Brain microvascular endothelial cell (primary cell): ENCODE data around the gene RIT2.

Source experiments
- DNase-seq: peaks from one replicate; pipeline ENCODE4 v3.0.0-alpha.2; 2020
- H3K27ac ChIP-seq: fragments of 250-450 bp; sonication (Bioruptor Pico); 2 replicates; pipeline ENCODE4 v1.5.1; 2020; ENCODE audit warnings: mild to moderate bottlenecking, moderate library complexity
- H3K27me3 ChIP-seq: fragments of 250-450 bp; sonication (Bioruptor Pico); replicated peaks from 2 replicates; pipeline ENCODE4 v1.5.1; 2020; ENCODE audit warnings: mild to moderate bottlenecking
- H3K36me3 ChIP-seq: fragments of 250-450 bp; sonication (Bioruptor Pico); replicated peaks from 2 replicates; pipeline ENCODE4 v1.5.1; 2020; ENCODE audit warnings: mild to moderate bottlenecking
- H3K4me3 ChIP-seq: 2 replicates; pipeline ENCODE4 v1.5.1; 2011; ENCODE audit warnings: low read depth, mild to moderate bottlenecking, control low read depth, low read length, moderate library complexity
- in situ Hi-C: cut with HindIII; loops from 2 replicates; pipeline ENCODE4 v1.10.0; 2017; ENCODE audit warnings: low sequenced_read_pairs, low pct_ligation_motif_present
- TF ChIP-seq, protein P1 (sequence below): IDR thresholded peaks from 2 replicates; pipeline ENCODE4 v1.5.1; 2011; ENCODE audit warnings: low read depth, mild to moderate bottlenecking, moderate library complexity, low read length, control low read depth, inconsistent platforms; ENCODE audit errors: missing control alignments

Gene RIT2

DNA sequence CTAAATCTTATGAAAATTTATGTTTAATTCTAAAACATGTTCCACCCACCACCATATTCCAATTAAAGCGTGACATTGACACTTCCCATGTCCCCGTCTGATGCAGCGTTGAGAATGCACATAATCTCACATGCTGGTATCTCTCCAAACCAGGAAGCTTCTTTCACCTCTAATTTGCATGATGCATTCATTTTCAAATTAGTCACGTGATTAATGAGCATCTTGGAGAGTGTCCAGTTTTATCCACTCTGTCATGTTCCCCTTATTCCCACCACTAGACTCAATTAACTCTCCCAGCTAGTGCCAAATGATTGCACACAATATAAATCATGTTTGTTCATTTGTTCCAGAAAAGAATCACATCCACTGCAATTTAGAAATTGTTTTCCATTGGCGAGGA is 105.8 kb downstream of the RIT2 start:
- no peak overlapping the region for H3K4me3 ChIP-seq
- H3K27ac ChIP-seq: no peak overlapping the region
- H3K27me3 ChIP-seq: no peaks in the 10 kb centered on the region
- no peaks in the 10 kb centered on the region for H3K36me3 ChIP-seq
- in situ Hi-C loops: no loop called here
- DNase-seq: no peak
- TF ChIP-seq, protein P1, sequence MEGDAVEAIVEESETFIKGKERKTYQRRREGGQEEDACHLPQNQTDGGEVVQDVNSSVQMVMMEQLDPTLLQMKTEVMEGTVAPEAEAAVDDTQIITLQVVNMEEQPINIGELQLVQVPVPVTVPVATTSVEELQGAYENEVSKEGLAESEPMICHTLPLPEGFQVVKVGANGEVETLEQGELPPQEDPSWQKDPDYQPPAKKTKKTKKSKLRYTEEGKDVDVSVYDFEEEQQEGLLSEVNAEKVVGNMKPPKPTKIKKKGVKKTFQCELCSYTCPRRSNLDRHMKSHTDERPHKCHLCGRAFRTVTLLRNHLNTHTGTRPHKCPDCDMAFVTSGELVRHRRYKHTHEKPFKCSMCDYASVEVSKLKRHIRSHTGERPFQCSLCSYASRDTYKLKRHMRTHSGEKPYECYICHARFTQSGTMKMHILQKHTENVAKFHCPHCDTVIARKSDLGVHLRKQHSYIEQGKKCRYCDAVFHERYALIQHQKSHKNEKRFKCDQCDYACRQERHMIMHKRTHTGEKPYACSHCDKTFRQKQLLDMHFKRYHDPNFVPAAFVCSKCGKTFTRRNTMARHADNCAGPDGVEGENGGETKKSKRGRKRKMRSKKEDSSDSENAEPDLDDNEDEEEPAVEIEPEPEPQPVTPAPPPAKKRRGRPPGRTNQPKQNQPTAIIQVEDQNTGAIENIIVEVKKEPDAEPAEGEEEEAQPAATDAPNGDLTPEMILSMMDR: no peak

DNA sequence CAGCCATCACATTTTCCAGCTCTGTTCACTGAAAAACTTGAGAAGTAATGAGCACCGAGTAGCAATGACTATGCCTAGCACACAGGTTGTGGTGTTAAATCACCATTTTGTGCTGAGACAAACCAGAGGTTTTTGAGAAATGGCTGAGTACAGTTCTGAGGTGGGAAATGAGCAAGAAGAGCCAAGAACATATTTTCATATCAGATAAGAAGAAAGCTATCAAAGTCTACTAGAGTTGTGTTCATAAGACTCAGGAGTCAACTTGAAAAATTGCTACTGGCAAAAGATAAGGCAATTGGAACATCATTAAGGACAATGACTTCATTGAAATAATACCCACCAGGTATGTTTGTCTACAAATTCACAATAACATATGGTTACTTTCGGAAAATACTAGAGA is 108.1 kb downstream of the RIT2 start:
- in situ Hi-C loops: no loop called here
- H3K27me3 ChIP-seq: no peaks in the 10 kb centered on the region
- TF ChIP-seq, protein P1: no peak
- no peak for DNase-seq
- no peaks in the 10 kb centered on the region for H3K36me3 ChIP-seq
- no peak overlapping the region for H3K27ac ChIP-seq
- no peak overlapping the region for H3K4me3 ChIP-seq

DNA sequence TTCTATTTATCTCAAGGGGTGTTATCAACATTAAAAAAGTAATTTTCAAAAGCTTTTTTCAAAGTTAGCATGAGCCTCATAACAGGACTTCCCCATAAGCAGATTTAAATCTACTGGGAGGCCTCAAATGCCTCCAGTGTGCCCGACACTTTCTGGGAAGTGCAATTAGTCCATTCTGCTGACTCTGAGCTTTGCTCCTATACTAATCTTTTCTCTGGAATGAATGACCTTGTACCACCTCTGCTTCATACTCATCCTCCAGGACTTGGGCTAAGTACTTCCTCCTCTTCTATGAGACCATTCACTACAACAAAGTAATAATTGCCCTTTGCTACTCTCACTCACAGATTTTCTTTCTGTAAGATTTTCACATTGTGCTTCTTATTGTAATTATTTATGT is 111.1 kb downstream of the RIT2 start:
- TF ChIP-seq, protein P1: no peak
- Histone ChIP-seq H3K27ac (no peak overlapping the region), H3K4me3 (no peak overlapping the region), H3K36me3 (no peaks in the 10 kb centered on the region), H3K27me3 (no peaks in the 10 kb centered on the region)
- in situ Hi-C loops: no loop called here
- no peak for DNase-seq

DNA sequence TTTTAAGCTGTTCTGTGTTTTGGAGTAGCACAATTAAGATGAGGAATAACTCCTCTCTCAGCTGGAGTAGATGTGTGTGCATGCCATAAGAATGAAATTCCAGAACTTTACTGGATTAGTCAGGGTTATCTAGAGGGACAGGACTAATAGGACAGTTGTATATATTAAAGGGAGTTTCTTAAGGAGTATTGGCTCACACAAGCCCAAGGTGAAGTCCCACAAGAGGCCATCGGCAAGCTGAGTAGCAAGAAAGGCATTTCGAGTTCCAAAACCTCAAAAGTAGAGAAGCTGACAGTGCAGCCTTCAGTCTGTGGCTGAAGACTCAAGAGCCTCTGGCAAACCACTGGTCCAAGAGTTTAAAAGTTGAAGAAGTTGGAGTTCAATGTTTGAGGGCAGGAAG is 113.7 kb downstream of the RIT2 start:
- DNase-seq: no peak
- TF ChIP-seq, protein P1: no peak
- H3K36me3 ChIP-seq: no peaks in the 10 kb centered on the region
- H3K27me3 ChIP-seq: no peaks in the 10 kb centered on the region
- no peak overlapping the region for H3K4me3 ChIP-seq
- in situ Hi-C loops: no loop called here
- H3K27ac ChIP-seq: no peak overlapping the region

DNA sequence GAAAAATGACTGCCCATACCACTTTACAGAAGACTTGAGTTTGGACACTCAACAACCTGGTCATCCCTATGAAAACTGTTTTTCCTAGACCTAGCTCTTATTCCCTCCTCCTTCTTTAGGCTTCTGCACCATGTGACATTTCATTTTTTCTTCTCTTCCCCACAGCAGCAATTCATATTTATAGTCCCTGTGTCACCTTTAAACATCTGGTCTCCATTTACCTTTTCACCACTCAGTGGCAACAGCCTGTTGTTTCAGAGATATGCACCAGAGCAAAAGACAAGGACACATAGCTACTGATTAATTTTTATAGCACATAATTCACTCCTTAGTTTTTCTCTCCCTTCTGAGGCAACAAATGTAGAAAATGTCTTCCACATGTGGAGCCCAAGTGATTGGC is 118.7 kb downstream of the RIT2 start:
- in situ Hi-C loops: no loop called here
- TF ChIP-seq, protein P1: no peak
- no peak overlapping the region for H3K27ac ChIP-seq
- no peaks in the 10 kb centered on the region for H3K36me3 ChIP-seq
- H3K4me3 ChIP-seq: no peak overlapping the region
- no peak for DNase-seq
- no peaks in the 10 kb centered on the region for H3K27me3 ChIP-seq

DNA sequence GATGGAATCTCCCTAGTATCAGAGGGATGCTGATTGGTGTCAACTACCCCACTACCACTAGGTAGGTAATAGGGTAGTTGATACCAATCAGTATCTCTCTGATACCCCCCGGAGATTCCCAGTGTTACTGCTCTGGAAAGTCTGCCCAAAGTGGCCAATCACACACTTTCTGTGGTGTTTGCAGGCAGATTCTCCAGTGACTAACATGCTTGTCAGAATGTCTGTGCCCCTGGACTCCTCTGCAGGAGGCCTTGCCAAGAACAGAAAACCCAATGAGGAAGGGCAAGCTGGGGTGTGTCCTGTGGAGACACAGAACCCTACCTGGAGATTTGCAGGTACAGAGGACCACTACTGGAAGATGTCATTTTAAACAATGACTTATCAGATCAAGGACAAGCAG is 135.1 kb downstream of the RIT2 start:
- no peak overlapping the region for H3K27ac ChIP-seq
- DNase-seq: peak; percentile 5
- H3K4me3 ChIP-seq: no peak overlapping the region
- TF ChIP-seq, protein P1: no peak
- H3K36me3 ChIP-seq: no peaks in the 10 kb centered on the region
- in situ Hi-C loops: no loop called here
- H3K27me3 ChIP-seq: no peaks in the 10 kb centered on the region
